GM23338 (cell line): ENCODE results near the gene ZNF689. TPM values are rescaled to one million over a fixed set of nuclear protein-coding genes. Genes with fewer than 3 reads are reported as not detected.

ENCODE experiments used
- polyA plus RNA-seq: library from polyadenylated mRNA; unstranded; fragments of >200 nt; fragmentation: Nextera tagmentation; extraction: Ambion mirVana; gene quantifications from 2 replicates; pipeline ENCODE4 v1.2.1, GENCODE V29; 2016
- small RNA-seq: library from RNA; depleted of rRNA; stranded (forward); fragments of <200 nt; gene quantifications from one replicate; pipeline ENCODE3, GENCODE V24; 2014; ENCODE audit warnings: low replicate concordance
- total RNA-seq: library from RNA; depleted of rRNA; stranded (reverse); fragments of >200 nt; shearing (Covaris generic); gene quantifications from 2 replicates; pipeline ENCODE4 v1.2.3, GENCODE V29; 2014; rRNA removed

ZNF689 gene
- total and polyA plus RNA-seq, 2 experiments from 2014 or later: 5.3 to 16.7 TPM

Small RNA genes within 50 kb of the gene (small RNA-seq; reads per million reads assigned to genes)
- gene AC093249.1: not detected
- gene AC093249.4: not detected

Other genes with a start within 250 kb of the ZNF689 start
- 19.6 and 30.8 TPM in 2 replicates for gene TBC1D10B, start 239.9 kb downstream of the ZNF689 start, total RNA-seq
- gene TBC1D10B, start 239.9 kb downstream of the ZNF689 start, polyA plus RNA-seq: 13.3 TPM in 2 replicates
- gene MYL11, start 235.6 kb downstream of the ZNF689 start, total RNA-seq: not detected in 2 replicates
- 3.5 and 7.3 TPM in 2 replicates for gene MYL11, start 235.6 kb downstream of the ZNF689 start, polyA plus RNA-seq
- gene SEPTIN1, start 227.8 kb downstream of the ZNF689 start, total RNA-seq: 0.21 and 0.35 TPM in 2 replicates
- gene SEPTIN1, start 227.8 kb downstream of the ZNF689 start, polyA plus RNA-seq: 3.3 and 3.9 TPM in 2 replicates
- gene ZNF48, start 215.0 kb downstream of the ZNF689 start, total RNA-seq: 37.9 and 44.3 TPM in 2 replicates
- 4.8 and 6.2 TPM in 2 replicates for gene ZNF48, start 215.0 kb downstream of the ZNF689 start, polyA plus RNA-seq
- gene ZNF771, start 202.8 kb downstream of the ZNF689 start, total RNA-seq: 12.0 and 16.1 TPM in 2 replicates
- gene ZNF771, start 202.8 kb downstream of the ZNF689 start, polyA plus RNA-seq: 10.8 and 12.7 TPM in 2 replicates
- 46.1 and 54.1 TPM in 2 replicates for gene DCTPP1, start 180.4 kb downstream of the ZNF689 start, total RNA-seq
- 51.7 and 58.3 TPM in 2 replicates for gene DCTPP1, start 180.4 kb downstream of the ZNF689 start, polyA plus RNA-seq
- 35.2 and 43.0 TPM in 2 replicates for gene SEPHS2, start 164.5 kb downstream of the ZNF689 start, total RNA-seq
- 27.3 and 29.7 TPM in 2 replicates for gene SEPHS2, start 164.5 kb downstream of the ZNF689 start, polyA plus RNA-seq
- 0.07 TPM in 1 of 2 replicates, not detected in the other for gene ITGAL, start 137.6 kb downstream of the ZNF689 start, total RNA-seq
- gene ITGAL, start 137.6 kb downstream of the ZNF689 start, polyA plus RNA-seq: 0.05 and 0.43 TPM in 2 replicates
- gene ZNF768, start 83.8 kb downstream of the ZNF689 start, total RNA-seq: 34.6 and 43.0 TPM in 2 replicates
- gene ZNF768, start 83.8 kb downstream of the ZNF689 start, polyA plus RNA-seq: 8.3 and 8.5 TPM in 2 replicates
- gene ZNF747, start 75.5 kb downstream of the ZNF689 start, total RNA-seq: 10.8 and 12.6 TPM in 2 replicates
- gene ZNF747, start 75.5 kb downstream of the ZNF689 start, polyA plus RNA-seq: 3.0 and 4.2 TPM in 2 replicates
- gene ZNF764, start 52.0 kb downstream of the ZNF689 start, total RNA-seq: 10.7 and 12.9 TPM in 2 replicates
- 5.6 and 6.0 TPM in 2 replicates for gene ZNF764, start 52.0 kb downstream of the ZNF689 start, polyA plus RNA-seq
- 1.3 and 4.0 TPM in 2 replicates for gene ZNF688, start 38.7 kb downstream of the ZNF689 start, total RNA-seq
- 4.4 and 6.2 TPM in 2 replicates for gene ZNF688, start 38.7 kb downstream of the ZNF689 start, polyA plus RNA-seq
- 7.1 and 7.5 TPM in 2 replicates for gene ZNF785, start 24.7 kb downstream of the ZNF689 start, total RNA-seq
- 4.9 and 5.4 TPM in 2 replicates for gene ZNF785, start 24.7 kb downstream of the ZNF689 start, polyA plus RNA-seq
- 4.6 and 8.9 TPM in 2 replicates for gene PRR14, start 40.6 kb upstream of the ZNF689 start, total RNA-seq
- gene PRR14, start 40.6 kb upstream of the ZNF689 start, polyA plus RNA-seq: 12.7 and 13.0 TPM in 2 replicates
- gene FBRS, start 48.0 kb upstream of the ZNF689 start, total RNA-seq: 5.2 and 7.2 TPM in 2 replicates
- gene FBRS, start 48.0 kb upstream of the ZNF689 start, polyA plus RNA-seq: 2.3 and 2.7 TPM in 2 replicates
- gene SRCAP, start 88.8 kb upstream of the ZNF689 start, total RNA-seq: 38.4 and 44.3 TPM in 2 replicates
- 14.1 and 15.3 TPM in 2 replicates for gene SRCAP, start 88.8 kb upstream of the ZNF689 start, polyA plus RNA-seq
- gene PHKG2, start 138.0 kb upstream of the ZNF689 start, total RNA-seq: 27.0 and 31.3 TPM in 2 replicates
- 26.9 and 28.1 TPM in 2 replicates for gene PHKG2, start 138.0 kb upstream of the ZNF689 start, polyA plus RNA-seq
- gene CFAP119, start 151.7 kb upstream of the ZNF689 start, total RNA-seq: 2.2 and 2.7 TPM in 2 replicates
- 4.4 and 5.2 TPM in 2 replicates for gene CFAP119, start 151.7 kb upstream of the ZNF689 start, polyA plus RNA-seq
- 78.5 and 80.2 TPM in 2 replicates for gene RNF40, start 151.9 kb upstream of the ZNF689 start, total RNA-seq
- gene RNF40, start 151.9 kb upstream of the ZNF689 start, polyA plus RNA-seq: 32.6 and 36.0 TPM in 2 replicates
- 18.5 and 20.3 TPM in 2 replicates for gene ZNF629, start 176.8 kb upstream of the ZNF689 start, total RNA-seq
- 3.9 and 4.1 TPM in 2 replicates for gene ZNF629, start 176.8 kb upstream of the ZNF689 start, polyA plus RNA-seq